EL (cell line): ENCODE measurements around the gene ATL2.
"Not testable (repeated sequence)": the region's sequence is repeated elsewhere in the genome, so short reads cannot be mapped to it uniquely, and the experiment has no call there.

Experiments used
- DNase-seq: peaks from one replicate; pipeline ENCODE4 v3.0.0-alpha.2; 2016

ATL2 gene

DNA sequence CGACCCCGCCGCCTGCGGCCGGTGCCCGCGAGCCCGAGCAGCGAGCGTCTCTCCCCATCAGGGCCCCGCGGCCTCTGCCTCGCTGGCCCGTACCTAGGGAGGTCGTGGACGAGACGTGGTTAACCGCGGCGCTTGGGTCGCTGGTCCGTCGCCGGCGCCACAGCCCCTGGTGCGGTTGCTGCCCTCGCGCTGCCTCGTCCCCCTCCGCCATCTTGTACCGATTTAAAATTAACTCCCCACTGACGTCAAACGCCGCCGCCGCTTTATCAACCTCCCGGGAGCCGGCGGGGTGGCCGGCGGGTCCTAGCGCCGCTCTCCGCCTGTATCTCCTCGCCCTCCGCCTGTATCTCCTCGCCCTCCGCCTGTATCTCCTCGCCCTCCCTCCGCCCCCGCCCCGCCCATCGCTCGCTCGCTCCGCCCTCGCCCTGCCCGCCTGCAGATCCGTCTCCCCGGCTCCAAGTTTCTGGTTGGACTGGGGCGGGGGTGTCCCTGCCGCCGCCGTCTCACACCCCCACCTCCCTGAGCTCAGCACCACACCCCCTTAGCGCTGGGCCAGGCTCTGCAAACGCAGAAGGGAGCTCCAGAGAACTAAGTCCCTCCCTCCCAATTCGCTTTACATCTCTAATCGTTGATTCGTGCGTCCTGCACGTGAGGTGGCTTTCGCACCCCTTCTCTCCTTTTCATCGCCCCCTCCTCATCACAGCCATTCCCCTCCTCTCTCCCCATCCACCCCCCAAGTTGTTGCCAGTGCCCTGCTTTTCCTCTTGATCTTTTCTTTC lies at the start of gene ATL2:
Gene ATL2, minus strand, starts transcription at position 224 of the 779 bp plus-strand sequence. Its CDS starts 13 bp downstream, at position 211.
- peak; percentile 95 for DNase-seq

DNA sequence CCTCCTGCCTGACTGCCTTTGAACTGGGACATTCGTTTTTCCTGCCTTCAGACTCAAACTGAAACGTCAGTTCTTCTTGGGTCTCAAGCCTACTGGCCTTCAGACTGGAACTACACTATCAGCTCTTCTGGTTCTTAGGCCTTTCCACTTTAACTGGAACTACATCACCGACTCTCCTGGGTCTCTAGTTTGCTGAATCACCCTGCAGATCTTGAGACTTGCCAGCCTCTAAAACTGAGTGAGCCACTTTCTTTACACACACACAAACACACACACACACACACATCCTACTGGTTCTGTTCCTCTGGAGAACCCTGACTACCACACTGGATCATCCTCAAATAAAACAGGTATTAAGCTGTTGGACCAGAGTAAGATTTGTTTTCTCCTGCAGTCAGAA lies 46.7 kb upstream of the ATL2 start:
- no peak for DNase-seq

DNA sequence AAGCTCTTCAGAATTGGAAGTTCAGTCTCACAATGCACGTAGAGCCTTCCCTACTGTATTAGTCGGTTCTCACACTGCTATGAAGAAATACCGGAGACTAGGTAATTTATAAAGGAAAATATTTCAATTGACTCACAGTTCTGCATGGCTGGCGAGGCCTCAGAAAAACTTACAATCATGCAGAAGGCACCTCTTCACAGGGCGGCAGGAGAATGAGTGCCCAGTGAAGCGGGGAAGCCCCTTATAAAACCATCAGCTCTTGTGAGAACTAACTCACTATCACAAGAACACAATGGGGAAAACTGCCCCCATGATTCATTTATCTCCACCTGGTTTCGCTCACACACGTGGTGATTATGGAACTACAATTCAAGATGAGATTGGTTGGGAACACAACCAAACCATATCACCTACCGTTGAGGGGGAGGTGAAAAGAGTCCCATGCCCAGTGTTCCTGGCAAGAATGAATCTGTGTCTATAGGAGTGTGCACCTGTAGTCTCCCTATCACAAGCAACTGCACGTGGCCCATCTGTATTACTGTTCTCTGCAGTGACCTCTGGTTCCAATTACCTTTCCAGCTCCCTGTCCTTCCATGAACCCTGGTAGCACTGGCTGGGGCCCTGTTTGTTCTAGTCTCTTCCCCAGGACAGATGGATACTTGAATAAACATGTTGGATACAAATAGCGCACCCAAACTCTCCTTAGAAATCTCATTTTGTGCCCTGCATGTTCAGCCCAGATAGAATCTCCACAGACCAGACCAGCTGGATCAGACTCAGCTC lies 44.4 kb upstream of the ATL2 start:
- DNase-seq, result no peak

DNA sequence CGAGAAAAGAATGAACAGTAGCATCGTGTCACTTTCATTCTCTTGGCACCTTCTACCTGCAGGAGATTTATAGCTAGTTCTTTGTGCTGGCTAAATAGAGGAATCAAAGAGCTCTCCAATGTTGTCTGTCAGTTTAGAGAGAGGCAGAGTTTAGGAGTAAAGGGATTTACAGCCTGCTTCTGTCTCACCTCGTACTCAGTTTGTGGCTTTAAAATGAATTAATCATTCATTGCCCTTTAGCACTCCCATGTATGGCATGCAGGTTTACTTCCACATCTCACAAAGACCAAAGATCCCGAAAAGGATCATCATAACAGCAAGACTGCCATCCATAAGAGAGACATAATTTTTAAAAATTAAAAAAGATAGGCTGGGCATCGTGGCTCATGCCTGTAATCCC lies 42.4 kb upstream of the ATL2 start:
- no peak for DNase-seq

DNA sequence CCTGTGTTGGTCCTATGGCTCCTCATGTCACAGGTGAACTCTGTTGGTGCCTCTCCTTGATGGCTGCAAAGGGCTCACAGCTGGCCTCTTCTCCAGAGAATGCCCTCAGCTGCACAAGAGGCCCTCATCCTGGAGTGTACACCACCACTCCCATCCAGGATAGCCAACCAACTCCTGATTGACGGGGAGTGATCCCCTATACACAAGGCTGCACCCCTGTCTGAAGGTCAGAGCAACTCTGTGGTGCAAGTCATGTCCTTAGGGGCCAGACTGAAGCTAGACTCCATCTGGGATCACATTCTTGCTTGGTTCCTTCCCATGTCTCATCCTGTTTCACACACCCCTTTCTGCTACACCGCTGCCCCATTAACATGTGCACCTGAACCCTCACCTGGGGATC lies 41.7 kb upstream of the ATL2 start:
- DNase-seq, result no peak

DNA sequence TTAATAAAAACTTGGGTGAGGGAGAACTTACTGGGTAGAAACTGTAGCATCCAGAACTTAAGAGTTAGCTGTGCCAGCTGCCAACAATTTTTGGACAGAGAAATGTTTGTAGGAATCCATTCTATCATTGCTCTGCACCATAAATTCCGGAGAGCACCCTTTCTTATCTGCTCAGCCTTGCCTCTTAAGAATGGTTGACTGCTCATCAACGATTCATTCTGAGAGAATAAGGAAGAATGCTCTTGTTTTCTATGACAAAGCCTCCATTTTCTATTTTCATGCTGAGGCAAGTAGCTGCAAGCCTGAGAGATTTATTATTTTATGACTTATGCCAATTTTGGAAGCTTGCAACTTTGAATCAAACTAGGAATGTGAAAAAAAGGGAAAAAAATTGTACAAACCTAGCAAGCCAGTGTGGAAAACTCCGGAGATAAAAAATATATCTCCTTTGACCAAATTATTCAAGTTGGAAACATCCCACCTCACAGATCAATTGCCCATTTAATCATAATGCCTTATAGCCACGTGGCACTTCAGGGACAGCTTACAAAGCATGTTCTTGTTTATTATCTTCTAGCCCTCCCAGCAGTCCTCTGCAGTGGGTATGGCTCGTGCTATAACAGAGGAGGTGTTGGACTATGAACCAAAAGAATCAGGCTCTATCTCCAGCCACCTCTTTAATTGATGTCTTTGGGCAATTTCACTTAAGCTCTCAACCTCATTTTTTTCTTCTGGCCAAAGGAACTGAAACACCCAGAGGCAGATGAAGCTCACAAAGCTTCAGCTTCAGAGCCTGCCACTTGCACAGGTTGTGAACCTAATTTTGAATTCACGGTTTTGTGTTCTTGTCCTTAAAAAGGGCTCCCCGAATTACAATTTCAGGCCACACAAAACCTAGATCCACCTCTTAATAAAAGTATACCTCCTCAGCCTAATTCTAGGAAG lies 40.9 kb upstream of the ATL2 start:
- no peak for DNase-seq

DNA sequence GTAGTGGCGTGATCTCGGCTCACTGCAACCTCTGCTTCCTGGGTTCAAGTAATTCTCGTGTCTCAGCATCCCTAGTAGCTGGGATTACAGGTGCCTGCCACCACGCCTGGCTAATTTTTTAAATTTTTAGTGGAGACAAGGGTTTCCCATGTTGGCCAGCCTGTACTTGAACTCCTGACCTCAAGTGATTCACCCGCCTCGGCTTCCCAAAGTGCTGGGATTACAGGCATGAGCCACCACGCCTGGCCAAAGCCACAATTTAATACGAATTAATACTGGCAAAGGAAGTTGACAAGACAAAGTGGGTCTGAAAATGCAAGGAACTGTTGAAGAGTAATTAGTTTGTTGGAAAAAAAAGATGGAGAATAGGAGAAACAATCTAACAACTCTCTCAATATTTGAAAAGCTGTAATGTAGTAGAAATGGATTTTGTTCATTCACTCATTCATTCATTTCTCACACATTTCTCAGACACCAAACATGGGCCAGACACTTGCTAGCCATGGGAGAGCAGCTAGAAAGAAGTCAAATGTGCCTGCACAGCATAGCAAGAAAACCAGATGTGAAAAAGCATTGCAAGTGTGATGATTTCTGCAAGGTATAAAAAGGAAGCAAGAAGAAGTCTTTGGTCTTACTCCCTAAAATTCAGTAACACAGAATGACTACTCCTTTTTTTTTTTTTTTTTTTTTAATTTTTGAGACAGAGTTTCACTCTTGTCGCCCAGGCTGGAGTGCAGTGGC lies 39.4 kb upstream of the ATL2 start:
- DNase-seq, result peak; percentile 11

DNA sequence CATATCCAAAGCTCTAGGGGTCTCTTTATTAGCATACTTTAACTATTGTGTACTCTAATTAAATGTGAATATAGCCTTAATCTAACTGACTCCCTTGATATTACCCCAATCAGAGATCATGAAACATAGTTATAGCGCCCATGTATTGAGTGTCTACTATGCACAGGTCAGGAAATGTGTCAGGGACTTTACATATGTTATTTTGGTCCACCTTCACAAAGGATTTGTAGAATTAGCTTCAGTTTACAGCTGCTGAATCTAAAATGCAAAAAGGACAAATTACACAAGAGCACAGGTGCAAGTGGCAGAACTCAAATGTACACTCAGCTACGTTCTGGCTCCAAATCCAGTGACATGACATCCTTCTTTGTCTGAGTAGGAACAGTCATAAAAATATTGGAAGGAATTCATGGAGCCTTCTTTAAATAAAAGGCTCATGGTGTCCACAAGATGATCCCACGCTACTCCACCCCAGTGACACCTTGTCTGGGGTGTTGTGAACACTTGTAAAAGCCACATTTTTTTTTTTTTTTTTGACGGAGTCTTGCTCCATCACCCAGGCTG lies 38.7 kb upstream of the ATL2 start:
- DNase-seq, result no peak

DNA sequence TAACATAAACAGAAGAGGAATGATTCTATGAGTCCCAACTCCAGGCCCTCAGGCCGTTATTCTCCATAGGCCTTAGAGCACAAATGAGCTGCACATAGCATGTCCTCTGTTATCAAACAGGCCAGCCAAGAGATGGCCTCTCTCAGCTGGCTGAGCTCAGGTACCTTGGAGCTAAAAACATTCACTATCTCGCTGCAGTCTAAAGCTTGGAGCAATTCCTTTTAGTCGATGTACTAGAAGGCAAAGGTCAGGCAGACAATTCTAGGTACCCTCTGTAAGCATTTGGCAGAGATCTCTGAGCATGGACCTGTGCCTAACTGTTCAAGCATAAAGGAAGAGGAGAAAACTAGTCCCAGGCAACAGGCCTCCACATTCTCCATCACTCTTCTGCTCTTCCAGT lies 38.0 kb upstream of the ATL2 start:
- no peak for DNase-seq

DNA sequence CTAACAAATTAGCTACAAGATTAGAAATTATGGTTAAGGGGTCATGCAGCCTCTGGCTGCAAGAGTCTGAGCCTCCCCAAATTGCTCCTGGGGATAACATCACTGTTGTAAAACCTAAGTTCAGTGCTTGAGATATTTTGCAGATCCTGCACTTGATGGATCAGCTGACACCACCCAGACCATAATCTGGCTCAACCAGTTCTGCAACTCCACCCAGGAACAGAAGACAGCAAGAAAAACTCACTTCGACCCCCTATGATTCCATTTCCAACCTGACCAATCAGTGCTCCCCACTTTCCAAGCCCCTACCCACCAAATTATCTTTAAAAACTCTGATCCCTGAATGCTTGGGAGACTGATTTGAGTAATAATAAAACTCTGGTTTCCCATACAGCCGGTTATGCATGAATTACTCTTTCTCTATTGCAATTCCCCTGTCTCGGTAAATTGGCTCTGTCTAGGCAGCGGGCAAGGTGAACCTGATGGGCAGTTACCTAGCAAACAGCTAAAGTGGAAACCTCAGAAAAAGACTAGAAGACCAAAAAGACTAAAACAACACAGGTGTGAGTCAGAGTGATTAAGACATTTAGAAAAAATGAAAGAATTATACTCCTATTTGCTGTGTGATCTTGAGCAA lies 35.3 kb upstream of the ATL2 start:
- not testable (repeated sequence) for DNase-seq

DNA sequence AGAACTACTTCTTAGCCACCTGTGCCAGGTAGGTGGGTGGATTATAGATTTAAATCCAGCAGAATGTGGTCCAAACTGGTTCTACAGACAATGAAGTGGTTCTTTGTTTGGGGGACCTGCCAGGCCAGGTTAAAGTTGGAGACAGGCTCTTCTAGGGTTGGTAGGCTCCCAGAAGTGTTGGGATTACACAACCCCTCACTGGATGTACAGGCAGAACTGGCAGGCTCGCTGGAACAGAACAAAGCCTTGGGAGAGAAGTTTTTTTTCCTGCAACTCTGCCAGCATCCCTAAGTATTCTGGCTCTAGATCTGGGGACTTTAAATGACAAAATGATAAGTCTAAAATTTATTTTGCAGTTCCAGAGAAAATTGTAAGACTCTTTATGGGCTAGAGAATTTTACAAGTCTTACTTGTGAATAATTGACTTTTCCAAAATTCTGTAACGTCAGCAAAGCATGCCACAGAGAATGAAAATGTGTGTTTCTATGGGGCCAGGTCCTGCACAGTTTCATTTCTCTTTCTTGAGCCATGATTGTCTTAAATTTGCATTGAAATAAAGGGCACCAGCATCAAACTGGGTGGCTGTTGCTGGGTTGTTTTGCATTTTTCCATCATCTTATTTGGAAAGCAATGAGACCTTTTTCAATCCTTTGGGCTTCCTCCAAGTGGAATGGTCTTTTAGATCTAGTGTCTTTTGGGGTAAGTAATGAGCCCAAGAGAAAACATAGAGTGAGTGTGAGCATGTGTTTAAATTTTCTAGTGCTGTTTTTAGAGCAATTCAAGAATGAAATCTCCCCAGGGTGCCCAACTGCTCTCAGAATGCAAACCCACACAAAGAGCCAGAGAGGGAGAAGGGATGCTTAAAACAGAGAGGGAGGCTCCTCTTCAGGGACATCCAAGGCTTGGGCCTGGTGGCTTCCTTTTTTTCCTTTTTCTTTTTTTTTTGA lies 32.4 kb upstream of the ATL2 start:
- DNase-seq, result no peak

DNA sequence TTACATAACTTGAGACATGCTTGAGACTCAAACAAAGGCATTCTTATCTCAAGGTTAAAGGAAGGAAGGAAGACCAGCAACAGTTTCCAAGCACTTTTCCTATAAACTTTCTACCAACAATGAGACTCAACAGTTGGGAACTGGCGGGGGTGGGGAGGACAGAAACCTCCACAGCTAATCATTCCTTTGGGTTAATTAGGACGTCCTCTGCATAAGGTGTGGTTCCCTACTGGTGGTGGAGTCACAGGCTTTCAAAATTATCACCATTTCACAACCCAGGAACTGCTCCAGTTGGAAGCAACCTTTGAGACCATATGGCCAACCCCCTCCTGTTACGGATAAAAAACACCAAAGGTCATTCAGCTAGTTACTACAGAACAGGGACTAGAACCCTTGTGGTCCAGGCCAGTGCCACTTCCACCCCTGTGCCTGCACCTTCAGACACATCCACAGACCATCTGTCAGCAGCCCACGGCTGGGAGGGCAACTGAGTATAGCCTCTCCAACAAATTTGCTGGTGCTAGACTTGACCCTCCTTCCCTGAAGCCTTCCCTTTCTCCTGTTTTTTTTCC lies 30.1 kb upstream of the ATL2 start:
- DNase-seq, result no peak

DNA sequence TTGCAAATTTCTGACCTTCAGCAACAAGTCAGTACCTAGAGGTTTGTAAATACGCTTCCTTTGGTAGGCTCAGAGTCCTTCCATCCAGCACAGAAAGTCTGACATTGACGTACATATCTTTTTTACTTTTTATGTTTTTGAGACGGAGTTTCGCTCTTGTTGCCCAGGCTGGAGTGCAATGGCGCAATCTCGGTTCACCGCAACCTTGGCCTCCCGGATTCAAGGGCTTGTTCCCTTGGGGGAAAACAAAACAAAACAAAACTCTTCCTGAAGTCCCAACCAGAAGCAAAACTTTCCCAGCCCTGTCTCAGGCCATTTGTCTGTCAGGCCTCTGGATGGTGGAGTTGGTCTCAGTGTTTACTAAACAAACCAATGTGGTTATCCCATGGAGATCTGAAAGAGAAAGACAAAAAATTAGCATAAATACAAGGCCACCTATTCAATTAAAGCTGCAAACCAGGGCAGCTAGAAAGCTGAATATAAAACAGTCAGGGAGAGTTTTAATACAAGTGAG lies 29.6 kb upstream of the ATL2 start:
- no peak for DNase-seq

DNA sequence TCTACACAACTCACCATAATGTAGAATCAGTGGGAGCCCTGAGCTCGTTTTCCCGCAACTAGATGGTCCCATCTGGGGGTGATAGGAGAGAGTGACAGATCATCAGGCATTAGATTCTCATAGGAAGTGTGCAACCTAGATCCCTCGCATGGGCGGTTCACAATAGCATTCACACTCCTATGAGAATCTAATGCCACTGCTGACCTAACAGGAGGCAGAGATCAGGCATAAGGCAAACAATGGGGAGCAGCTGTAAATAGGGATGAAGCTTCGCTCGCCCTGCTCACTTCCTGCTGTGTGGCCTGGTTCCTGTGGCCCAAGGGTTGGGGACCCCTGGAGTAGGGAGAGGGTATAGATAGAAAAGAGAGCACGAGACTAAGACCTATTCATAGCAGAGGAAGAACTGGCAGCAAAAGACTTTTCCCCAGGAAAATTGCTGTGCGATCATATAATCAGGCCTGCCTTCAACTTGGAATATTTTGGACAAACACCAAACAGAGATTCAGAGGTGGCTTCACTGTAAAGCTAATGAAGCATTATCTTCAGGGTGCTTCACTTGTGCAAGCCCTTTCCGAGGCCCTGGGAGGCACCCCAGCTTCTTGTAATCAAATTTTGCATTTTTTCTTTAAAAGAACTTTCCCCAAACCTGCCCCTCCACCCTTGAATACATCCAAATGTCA lies 29.0 kb upstream of the ATL2 start:
- no peak for DNase-seq

DNA sequence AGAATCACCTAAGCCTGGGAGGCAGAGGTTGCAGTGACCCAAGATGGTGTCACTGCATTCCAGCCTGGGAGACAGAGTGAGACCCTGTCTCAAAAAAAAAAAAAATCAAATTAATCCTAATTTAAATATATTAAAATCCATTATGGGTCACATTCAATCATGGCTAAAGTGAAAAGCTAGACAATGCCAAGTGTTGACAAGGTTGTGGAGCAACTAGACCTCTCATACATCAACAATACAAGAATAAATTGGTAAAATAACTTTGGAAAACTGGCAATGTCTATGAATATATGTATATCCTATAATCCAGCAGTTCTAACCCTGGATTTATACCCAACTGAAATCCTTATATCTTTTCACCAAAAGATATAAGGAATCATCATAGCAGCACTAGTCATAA lies 23.4 kb upstream of the ATL2 start:
- no peak for DNase-seq

DNA sequence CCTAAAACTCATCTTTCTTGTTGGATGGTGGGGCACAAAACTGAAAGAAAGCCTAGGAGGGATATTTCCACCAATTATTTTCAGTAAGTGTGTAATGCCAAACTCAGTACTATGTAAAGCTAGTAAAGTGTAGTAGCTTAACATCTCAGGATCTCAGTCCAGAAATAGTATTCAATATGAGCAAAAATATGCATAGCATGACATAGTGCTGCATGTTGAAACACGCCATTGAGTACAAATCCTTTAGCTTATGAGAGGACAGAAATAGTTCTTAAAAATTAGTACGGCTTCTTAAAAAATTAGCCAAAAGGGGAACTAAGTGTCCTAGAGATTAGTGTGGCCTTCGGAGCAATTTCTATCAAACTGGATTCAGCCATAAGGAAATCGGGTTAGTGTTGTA lies 21.7 kb upstream of the ATL2 start:
- no peak for DNase-seq

DNA sequence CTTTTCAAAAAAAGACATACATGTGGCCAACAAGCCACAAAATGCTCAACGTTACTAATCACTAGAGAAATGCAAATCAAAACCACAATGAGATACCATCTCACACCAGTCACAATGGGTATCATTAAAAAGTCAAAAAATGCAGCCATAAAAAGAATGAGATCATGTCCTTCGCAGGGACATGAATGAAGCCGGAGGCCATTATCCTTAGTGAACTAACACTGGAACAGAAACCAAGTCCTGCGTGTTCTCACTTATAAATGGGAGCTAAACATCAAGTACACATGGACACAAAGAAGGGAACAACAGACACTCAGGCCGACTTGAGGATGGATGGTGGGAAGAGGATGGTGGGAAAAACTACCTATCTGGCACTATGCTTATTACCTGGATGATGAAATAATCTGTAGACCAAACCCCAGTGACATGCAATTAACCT lies 17.8 kb upstream of the ATL2 start:
- peak; percentile 91 for DNase-seq

DNA sequence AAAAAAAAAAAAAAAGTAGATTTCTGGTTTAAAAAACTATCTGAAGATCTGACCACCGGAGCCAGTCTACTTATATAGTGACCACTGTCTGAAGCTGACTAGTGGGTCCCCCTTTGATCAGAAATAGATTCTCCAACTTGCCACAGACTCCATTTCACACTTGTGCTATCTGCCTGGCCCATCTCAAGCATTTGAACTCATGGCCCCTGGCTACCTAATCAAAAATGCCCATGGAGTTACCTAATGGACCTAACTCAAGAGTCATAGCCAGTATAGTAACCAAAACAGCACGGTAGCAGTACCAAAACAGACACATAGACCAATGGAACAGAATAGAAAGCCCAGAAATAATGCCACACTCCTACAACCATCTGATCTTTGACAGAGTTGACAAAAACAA lies 17.0 kb upstream of the ATL2 start:
- peak; percentile 7 for DNase-seq

DNA sequence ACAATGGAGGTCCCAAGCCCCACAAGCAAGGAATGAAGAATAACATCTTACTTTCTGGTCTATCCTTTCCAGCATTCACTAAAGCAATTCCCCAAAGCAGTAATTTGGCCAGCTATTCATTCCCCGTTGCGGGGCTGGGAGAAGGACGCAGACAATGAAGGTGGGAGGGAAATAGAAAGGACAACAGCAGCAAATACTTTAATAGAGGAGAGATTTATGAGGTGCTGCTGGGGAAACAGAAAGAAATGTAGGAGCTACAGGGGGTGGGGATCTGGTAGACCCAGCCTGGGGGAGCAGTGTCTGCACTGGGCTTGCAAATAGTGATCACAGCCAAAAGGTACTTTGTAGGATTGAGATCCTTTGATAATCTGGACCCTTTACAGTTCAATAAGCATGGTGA lies 13.9 kb upstream of the ATL2 start:
- DNase-seq, result no peak
